Stimulated activated CD4-positive, alpha-beta T cell treated with anti-CD3 and anti-CD28 coated beads, TNF-alpha, amount 100 ng/mL, for 4 hours (primary cell): ENCODE data around the gene DOK1.
A peak's percentile ranks its signal among the peaks of the same experiment; 100 is the strongest.

Experiments
- DNase-seq, 3 experiments: peaks; one replicate each; pipeline ENCODE4 v3.0.0-alpha.2; 2020; ENCODE audit warnings: low read depth in 3 of 3

DOK1 gene

GRCh38 chr2:74567881-74568280, 13.4 kb downstream of the DOK1 start:
- DNase-seq: no peak

DNA sequence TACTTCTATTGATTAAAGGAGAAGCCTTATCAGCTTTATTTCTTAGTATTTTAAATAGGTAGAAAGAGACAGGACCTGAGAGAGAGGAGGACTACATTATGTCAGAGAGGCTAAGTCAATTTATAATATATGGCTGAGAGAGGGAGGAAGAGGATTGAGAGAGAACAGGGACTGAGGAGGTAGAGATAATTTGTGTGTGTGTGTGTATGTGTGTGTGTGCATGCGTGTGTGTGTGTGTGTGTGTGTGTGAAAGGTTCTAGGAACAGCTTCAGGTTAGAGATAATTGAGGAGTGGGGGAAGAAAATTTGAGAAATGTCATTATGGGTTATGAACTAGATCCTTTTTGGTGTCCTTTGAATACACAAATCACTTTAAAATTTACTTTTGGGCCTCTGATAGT, 15.2 kb downstream of the DOK1 start:
- no peak for DNase-seq

DNA sequence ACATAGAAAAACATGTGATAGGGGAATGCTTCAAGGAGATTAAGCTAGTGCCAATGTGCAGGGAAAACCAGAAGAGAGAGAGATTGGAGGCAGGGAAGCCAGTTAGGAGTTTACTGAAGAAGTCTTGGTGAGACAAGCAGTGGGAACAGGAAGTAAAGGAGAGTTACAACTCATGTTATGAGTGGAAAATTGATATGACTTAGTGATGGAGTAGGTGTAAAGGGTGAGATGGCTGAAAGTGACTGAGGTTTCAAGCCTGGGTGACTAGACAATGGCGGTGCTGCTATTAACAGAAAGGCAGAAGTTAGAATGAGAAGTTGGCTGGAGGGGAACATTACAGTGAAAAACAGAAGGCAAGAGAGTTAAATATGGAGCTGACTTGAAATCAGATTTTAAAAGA, 16.5 kb downstream of the DOK1 start:
- DNase-seq: no peak

GRCh38 chr2:74572178-74572925, 17.8 kb downstream of the DOK1 start:
- DNase-seq: no peak

GRCh38 chr2:74573747-74574562, 19.4 kb downstream of the DOK1 start:
- DNase-seq: no peak

DNA sequence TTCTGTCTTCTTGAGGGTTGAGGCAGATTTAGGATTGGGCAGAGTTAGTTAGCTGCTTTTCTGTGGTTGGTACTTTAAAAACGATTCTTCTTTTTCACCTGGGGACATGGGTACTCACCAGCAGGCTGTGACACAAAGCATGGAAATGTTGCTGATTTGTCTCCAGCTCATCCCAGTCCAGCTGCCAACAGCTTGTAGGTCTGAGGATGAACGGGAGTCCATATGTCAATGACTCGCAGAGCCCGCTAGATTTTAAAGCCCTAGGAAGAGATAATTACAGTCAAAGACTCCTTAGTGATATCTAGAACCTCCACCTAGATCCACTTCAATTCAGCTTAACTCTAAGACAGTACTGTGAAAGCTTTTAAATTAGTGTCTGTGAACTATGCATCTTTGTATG, 20.8 kb downstream of the DOK1 start:
- no peak for DNase-seq

DNA sequence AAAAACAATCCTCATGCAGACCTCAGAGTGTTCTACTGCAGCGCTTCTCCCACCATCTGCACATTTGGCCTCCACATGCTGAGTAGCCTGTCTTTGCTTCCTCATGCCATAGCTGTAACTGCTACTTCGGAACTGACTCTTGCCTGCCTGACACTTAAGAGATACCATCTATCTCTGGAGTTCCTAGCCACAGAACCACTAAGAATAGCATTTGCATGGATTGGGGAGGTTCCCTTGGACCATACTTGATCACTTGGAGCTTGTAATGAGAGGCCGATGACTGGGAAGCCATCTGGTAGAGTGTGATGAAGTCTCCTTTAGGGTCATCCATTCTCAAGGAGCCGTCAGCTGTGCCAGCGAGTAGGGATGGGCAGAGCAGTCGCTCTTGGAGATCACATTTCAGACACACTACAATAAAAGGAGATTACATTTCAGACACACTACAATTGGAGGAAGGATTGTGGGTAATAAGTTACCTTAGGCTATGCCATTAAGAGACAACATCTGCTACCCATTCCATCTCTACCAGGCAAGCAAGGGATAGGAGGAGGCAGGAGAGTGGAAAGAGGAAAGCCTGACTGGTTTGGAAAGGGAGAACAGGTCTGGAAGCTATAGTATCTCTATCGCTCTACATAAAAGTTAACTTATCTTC, 21.8 kb downstream of the DOK1 start:
- no peak for DNase-seq

DNA sequence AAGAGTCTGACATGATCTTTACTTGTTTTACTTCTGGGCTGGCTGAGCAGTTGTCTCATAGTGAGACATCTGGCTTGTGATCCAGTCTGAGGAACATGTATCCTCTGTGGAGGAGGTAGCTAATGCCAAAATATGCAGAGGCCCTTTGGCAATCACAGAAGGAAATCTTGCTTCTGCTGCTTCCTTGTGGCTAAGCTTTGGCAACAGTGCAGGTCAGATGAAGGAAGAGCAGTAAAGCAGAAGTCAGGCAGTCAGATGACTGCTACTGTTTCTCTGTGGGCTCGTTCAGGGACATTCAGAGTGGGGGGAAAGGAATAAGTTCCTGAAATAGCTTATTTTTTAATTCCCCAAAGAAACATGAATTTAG, 22.3 kb downstream of the DOK1 start:
- no peak for DNase-seq

DNA sequence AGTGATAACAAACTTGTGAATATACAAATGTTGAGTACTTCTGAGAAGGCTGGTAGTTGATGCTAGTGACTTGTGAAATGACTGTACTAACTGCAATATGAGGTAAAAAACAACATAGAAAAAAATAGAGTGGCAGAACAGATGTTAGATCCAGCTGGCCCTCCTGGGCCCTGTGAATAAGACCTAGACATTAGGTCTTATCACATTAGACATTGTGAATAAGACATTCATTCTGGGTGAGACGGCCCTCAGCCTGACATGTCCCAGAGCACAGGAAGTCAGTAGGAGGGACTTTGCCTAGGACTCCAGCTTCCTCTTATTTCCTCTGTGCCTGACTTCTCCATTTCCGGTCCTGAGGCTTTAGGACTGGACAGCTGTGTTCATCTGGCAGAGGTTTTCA, 22.9 kb downstream of the DOK1 start:
- DNase-seq: no peak

- DNase-seq: no peak
Observed at GRCh38 chr2:74578408-74578807, 23.9 kb downstream of the DOK1 start.

DNA sequence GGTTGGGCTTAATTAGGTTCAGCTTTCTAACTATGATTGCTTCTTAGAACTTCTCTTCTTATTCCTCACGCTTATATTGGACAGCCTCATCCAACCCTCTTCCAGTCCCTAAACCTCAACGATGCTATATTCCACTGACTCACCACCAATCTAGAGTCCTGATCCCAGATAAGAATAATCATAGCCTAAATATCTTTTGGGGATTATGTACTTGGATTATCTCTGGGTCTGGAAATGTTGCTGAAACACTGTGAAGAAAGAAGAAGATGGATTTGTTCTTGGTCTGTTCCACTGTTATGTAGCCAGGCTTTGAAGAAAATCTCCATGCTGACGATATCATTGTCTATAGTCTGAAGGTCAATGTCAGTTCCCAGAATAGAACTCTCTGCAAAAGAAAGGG, 26.9 kb downstream of the DOK1 start:
- DNase-seq: no peak

DNA sequence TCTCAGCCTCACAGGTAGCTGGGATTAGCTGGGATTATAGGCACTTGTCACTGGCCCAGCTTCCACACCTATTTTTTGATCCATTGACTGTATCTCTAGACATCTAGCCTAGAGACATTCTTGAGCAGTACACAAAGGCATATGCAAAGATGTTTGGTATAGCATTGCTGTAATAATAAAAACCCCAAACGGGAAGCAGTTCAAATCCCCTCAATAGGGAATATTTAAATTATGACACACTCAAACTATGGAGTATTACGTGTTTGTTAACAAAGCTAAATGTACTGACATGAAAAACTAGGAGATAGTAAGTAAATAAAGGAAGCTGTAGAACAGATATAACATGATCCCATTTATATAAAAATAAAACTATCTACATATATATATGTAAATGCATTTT, 27.7 kb downstream of the DOK1 start:
- DNase-seq: no peak

- DNase-seq: no peak
Observed at GRCh38 chr2:74583504-74583903, 29.0 kb downstream of the DOK1 start.

GRCh38 chr2:74584088-74584645, 29.6 kb downstream of the DOK1 start:
- DNase-seq: no peak

DNA sequence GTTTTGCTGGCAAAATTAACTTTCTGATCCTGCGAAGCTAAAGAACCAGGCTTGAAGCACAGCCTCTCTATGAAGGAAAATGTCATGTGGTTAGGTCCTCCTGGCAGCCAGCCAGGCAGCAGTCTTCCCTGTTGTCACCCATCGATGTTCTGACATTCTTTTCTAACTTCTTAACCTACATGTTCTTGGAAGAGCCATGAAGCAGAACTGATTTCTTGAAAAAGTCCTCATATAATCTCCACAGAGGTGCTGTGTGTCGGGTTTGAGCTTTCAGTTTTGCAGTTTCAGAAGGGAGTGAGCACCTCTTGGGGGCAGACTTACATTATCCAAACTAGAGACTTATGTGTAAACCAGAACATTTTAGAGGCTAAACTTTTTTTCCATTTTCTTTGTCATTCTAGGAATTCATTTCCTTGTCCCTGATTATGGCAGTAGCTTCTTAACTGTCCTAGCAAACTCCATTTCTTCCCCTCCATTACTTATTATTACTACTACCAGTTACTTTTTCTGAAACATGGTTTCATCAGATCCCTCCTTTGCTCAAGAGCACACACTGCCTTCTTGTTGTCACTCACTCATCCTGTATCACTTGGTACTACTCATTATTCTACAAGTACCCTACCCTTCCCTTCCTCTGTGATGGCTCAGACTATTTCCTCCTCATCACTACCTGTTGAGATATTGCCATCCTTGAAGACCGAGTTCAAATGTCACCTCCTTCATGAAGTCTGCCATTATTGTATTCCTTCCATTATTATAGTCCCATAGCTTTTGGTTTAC, 31.1 kb downstream of the DOK1 start:
- no peak for DNase-seq

- peak; percentile 15 to 31 (median 24) for DNase-seq
Observed at GRCh38 chr2:74587664-74588277, 33.3 kb downstream of the DOK1 start.

GRCh38 chr2:74588664-74589063, 34.1 kb downstream of the DOK1 start:
- no peak for DNase-seq

DNA sequence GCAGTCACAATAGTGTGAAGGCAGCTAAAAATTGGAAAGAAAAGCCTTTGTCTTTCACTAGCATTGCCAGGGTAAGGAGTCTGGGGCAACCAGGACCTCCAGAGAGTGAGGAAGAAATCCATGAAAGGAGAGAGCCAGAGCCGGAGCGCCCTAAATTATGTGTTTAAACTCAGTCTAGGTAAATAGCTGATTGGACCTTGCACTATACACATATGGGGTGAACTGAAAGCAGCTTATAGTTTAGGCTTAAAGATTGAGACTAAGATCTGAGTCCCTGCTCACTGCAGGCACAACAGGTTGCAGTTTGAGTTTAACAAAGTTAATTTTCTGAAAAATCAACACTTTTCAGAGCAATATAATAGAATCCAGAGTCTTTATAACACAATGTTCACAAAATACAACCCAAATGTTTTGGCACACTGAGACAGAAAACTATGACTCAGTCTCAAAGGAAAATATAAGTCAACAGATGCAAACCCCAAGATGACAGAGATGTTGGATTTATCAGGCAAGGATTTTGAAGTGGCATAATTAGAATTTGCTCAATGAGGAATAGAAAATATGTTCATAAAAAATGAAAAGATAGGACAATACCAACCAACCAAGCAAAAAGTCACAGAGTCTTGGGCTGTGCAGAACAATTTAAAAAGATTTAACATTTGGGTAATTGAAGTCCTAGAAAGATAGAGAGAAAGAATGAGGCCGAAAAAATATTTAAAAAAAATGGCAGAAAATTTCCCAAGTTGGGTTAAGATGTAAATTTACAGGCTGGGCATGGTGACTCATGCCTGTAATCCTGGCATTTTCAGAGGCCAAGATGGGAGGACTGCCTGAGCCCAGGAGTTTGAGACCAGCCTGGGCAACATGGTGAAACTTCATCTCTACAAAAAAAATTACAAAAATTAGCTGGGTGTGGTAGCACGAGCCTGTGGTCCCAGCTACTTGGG, 39.6 kb downstream of the DOK1 start:
- DNase-seq: no peak

DNA sequence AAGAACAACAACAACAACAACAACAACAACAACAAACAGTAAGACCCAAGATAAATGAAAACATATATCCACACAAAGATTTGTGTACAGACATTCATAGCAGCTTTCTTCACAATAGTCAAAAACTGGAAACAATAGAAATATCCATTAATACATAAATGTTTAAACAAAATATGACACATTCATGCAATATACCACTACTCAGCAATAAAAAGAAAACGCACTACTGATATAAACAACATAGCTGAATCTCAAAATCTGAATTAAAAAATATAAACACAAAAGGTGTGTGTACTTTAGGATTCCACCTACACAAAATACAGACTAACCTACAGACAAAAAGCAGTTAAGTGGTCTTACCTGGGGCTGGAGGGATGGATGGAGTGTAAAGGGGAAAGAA, 42.1 kb downstream of the DOK1 start:
- no peak for DNase-seq

- no peak for DNase-seq
Observed at GRCh38 chr2:74597410-74597809, 42.9 kb downstream of the DOK1 start.
